GM21737 (cell line): ENCODE measurements around the gene TEX9.
"Not testable (repeated sequence)": the region's sequence is repeated elsewhere in the genome, so short reads cannot be mapped to it uniquely, and the experiment has no call there.

ENCODE experiments used
- ATAC-seq: cut with Tn5 transposase; IDR thresholded peaks from one replicate; pipeline ENCODE4 v1.9.1; 2021; ENCODE audit warnings: mild to moderate bottlenecking, moderate library complexity; ENCODE audit not compliant: unreplicated experiment

TEX9 gene

DNA sequence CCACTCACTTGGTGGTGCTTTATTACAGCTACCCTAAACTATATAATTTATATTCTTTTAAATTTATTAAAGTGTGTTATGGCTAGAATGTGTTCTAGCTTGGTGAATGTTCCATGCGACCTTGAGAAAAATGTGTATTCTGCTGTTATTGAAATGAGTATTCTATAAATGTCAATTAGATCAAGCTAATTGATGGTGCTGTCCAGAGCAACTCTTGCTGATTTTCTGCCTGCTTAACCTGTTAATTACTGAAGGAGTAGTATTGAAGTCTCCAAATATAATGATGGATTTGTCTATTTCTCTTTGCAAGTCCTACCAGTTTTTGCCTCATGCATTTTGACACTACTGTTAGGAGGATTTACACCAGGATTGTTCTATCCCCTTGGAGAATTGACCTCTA, 3.2 kb upstream of the TEX9 start:
- ATAC-seq = no peak

DNA sequence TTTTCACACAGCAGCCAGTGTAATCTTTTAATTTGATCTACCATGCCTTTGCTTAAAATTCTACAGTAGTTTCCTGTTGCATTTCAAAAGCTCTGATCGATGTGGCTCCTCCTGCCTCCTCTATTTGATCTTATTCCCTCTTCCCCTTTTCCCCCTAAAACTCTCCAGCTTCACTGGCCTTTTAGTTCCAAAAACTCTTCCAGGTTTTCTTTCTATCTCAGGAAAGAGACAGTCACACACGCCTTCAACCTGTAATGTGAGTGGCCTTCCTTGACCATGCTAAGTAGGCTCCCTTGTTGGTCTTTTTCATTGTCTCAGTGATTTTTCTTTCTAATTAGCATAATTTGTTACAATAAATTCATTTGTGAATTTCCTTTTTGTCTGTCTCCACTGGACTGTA, 985 bp downstream of the TEX9 start:
- no peak for ATAC-seq

DNA sequence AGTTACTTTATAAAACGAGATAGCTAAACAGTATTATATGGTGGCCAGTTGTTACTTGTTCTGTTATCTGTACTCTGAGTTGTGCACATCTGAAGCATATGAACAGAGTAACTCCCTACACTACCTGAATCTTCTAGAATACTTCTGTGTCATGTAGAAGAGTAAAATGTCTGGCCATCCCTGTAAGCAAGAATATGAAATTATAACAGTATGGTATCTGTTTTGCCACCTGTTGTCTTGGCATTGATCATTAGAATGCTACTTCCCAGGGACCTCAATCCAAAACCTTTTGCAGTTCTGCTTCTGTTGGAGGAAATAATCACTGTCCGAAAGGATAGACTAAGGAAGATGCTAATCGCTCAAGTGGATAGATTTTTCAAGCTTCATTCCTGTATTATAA, 1.9 kb downstream of the TEX9 start:
- no peak for ATAC-seq

DNA sequence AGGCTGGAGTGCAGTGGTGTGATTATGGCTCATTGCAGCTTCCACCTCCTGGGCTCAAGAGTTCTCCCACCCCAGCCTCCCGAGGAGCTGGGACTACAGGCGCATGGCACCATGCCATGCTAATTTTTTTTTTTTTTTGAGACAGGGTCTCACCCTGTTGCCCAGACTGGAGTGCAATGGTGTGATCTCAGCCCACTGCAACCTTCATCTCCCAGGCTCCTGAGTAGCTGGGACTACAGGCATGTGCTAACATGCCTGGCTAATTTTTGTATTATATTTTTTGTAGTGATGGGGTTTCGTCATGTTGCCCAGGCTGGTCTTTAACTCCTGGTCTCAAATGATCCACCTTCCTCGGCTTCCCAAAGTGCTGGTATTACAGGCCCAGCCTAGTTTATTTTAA, 4.0 kb downstream of the TEX9 start:
- no peak for ATAC-seq

DNA sequence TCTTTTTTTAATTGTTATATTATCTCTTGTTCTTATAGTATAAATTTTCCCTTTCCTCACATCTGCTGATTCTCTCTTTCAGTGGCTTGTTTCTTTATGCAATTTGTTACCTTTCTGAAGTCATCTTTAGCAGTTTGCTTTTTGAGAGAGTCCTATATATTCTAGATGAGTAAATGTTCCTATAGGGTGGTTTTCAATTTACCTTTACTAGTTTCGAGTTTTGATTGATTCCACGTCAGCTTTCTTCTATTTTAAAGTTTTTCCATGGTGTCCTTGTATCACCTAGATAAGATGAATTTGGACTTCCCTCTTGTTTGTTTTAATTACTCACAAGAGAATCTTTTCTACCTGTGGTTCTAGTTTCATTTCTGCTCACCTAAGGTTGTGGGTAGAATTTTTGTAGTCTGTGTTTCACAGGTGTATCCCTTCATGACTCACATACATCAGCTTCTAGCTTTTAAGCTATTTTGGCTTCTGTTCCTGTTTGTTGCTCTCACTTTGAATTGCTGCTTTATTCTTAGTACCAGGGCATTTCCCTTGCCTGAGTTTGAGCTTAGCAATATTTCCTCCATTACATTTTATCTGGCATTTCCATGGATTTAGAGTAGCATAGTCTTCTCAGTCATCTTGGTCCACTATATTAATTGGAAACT, 6.4 kb downstream of the TEX9 start:
- ATAC-seq = peak; percentile 92

DNA sequence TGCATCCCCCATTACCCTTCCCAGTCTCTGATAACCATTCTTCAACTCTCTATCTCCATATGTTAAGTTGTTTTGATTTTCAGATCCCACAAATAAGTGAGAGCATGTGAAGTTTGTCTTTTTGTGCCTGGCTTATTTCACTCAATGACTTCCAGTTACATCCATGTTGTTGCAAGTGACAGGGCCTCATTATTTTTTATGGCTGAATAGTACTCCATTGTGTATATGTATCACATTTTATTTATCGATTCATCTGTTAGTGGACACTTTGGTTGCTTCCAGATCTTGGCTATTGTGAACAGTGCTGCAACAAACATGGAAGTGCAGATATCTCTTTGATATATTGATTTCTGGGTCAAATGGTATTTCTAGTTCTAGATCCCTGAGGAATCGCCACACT, 9.5 kb downstream of the TEX9 start:
- not testable (repeated sequence) for ATAC-seq

DNA sequence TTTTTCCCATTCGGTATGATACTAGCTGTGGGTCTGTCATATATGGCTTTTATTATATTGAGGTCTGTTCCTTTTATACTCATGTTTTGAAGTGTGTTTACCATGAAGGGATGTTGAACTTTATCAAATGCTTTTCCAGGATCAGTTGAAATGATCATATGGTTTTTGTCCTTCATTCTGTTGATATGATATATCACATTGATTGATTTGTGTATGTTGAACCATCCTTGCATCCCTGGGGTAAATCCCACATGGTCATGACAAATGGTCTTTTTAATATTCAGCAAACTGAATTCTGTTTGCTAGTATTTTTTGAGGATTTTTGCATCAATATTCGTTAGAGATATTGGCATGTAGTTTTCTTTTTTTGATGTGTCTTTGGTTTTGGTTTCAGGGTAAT, 12.6 kb downstream of the TEX9 start:
- not testable (repeated sequence) for ATAC-seq

DNA sequence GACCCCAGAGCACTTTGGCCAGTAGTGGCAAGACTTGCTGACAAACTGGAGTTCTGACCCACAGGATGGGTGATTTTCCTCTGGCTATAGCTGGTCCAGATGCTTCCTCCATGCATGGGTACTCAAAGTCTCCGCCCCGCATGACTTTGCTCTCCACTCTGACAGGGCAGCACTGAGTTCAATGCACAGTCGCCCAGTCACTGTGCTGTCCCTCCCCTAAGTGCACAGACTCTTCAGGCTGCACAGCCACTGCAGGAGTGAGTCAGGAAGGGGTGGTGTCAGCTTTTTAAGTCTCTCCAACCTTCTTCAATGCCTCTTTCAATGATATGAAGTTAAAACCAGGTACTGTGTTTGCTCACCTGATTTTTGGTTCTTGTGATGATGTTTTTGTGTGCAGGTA, 17.8 kb downstream of the TEX9 start:
- ATAC-seq = no peak

DNA sequence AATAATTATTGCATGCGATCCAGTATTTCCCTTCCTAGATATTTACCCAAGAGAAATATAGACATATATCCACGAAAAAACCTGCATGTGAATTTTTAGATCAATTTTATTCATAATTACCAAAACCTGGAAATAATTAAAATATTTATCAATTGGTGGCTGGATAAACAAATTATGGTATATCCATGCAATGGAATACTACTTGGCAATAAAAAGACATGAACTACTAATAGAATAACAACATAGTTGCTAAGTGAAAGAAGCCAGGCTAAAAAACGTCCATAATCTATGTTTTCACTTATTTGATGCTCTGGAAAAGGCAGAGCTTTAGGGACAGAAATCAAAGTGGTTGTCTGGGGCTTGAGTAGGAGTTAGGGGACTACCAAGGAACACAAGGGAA, 20.7 kb downstream of the TEX9 start:
- no peak for ATAC-seq

DNA sequence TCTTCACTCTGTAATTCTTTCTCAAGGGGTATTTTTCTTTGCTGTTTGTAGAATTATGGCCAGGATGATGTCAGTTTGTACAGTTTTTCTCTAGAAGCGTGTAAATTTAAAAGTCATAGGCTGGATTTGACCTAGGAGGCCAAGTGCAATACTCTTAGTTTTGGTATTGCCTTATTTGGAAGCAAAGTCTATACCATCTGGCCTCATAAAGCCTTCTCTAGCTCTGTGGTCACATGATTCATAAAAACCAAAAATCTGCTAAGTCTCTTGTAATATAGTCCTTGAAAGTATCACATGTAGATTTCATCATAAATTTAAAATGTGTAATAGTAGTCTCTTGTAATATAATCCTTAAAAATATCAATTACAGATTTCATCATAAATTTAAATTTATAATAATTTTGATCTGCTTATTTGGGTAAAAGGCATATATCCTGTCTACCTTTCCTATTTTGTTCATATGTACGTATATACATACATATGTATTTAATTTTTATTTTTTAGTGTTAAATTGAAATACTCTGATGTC, 25.6 kb downstream of the TEX9 start:
- no peak for ATAC-seq

DNA sequence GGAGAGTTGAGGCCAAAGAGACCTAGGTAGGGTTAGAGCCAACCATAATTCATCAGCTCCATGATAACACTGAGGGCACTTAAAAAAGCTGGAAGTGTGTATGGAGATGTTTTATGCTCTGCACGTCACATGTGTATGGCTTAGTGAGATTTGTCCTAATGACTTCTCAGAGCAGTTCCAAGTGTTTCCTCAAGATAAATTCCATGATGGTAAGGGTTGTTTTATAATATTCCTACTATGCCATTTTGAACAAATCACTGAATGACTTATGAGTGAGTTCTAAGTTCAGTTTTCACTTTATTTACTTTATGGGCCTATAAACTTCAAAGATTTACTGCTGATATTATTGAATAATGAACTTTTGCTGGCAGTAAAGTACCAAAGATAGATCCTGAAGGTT, 28.1 kb downstream of the TEX9 start:
- ATAC-seq = no peak

DNA sequence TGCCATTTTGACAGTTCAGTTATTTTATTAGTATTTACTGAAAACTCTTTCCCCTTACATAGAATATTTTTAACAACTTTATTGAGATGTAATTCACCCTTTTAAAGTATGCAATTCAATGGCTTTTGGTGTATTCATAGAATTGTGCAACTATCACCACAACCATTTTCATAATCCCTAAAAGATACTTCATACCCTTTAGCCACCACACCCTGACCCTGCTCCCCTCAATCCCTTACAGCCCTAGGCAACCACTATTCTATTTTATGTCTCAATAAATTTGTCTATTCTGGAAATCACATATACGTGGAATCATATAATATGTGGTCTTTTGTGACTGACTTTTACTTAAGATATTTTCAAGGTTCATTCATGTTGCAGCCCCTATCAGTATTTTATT, 29.7 kb downstream of the TEX9 start:
- no peak for ATAC-seq

DNA sequence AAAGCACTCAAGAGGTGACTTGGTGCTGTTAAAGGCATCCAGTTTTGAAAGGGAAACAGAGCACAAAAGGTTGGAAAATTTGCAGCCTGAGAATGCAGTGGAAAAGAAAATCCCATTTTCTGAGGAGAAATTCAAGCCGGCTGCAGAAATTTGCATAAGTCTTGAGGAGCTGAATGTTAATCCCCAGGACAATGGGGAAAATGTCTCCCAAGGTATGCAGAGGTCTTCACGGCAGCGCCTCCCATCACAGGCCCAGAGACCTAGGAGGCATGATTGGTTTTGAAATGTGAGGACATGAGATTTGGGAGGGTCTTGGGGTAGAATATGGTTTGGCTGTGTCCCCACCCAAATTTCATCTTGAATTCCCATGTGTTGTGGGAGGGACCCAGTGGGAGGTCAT, 32.1 kb downstream of the TEX9 start:
- not testable (repeated sequence) for ATAC-seq

DNA sequence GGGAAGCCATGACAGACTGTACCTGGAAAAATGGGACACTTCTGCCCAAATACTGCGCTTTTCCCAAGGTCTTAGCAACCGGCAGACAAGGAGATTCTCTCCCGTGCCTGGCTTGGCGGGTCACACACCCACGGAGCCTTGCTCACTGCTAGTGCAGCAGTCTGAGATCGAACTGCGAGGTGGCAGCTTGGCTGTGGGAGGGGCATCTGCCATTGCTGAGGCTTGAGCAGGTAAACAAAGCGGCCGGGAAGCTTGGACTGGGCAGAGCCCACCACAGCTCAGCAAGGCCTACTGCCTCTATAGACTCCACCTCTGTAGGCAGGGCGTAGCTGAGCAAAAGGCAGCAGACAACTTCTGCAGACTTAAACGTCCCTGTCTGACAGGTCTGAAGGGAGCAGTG, 34.0 kb downstream of the TEX9 start:
- not testable (repeated sequence) for ATAC-seq

DNA sequence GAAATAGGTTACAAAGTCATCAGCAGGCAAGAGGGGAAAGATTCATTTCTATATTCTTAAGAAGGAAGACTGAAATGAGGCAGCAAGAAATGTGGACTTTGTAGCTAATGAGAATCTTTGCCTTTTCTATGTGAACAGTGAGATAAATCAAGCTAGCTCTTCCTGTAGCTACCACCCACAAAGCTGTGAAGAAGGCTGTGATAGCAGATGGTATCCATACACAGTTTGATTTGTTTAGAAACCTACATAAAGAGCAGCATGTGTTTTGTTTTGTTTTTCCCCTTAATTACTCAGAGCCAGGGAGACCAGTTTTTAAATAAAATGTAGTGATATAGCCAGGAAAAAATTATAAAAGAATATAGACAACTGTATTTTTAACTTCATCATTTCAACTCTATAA, 45.5 kb downstream of the TEX9 start:
- ATAC-seq = no peak

DNA sequence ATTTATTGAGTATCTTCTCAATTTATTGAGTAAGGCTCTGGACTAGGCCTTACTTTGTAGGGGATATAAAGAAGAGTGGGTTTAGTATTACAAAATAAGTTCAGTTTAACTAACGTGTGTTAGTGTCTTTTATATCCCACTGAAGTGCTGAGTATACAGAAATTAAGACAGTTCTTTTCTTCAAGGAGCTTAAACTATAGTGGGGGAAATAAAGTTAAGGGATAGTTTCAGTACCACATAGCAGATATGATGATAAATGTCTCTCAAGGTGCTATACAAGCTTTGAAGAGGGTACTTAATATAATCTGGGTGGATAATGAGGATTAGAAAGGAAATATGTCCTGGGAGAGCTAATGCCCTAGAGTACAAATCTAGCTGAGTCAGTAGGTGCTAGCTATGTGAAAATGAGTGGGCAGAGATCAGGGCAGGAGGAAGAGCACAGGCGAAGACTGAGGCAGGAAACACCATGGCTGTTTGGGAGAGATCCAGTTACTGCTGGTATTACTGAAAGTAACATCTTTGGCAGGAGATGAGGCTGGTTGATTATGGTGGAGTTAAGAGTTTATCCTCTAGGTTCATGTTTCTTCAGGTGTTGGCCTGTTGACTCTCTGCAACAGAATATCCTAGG, 46.0 kb downstream of the TEX9 start:
- no peak for ATAC-seq

DNA sequence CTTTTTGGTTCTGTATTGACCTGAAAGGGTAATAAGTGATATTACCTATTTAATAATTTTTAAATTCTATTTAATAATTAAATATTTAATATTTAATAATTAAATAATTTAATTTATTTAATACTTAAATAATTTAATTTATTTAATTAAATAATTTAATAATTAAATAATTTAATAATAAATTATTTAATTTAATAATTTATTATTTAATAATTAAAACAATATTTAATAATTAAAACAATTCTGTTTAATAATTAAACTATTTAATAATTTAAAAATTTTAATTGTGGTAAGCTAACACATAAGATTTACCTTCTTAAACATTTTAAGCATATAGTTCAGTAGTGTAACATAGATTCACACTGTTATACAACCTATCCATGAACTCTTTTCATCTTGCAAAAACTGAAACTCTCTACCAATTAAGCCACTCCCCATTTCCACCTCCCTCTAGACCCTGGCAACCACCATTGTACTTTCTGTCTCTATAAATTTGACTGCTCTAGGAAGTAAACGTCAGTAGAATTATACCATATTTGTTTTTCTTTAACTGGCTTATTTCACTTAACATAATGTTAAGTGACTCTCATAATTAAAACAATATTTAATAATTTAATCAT, 48.0 kb downstream of the TEX9 start:
- not testable (repeated sequence) for ATAC-seq

DNA sequence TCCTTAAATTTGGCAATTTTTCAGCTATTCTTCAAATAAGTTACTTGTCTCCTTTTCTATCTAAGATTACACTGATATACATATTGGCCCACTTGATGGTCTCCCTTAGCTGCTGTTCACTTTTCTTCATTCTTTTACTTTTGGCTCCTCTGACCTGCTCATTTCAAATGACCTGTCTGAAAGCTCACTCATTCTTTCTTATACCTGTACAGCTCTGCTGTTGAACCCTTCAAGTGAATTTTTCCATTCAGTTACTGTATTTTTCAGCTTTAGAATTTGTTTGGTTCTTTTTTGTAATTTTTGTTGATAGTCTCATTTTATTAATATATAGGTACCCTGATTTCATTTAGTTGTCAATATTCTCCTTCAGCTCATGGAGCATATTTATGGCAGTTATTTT, 60.0 kb downstream of the TEX9 start:
- ATAC-seq = no peak

DNA sequence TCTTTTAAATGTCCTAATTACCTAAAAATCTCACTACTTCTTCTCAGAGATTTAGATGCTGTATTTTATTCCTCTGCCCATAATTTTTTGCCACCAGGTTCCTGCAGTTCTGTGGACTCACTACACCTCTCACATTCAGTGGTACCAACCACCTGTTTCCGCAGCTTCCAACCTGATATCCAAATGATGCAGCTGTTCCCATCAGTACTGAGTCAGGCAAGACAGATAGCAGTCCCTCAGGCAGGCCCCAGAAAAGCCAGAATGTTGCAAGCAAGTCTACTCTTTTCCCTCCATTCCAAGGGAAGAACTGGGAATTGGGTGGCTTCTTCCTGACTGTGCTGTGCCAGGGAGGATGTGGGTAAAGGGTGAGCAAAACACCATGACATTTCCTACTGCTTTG, 60.8 kb downstream of the TEX9 start:
- no peak for ATAC-seq

DNA sequence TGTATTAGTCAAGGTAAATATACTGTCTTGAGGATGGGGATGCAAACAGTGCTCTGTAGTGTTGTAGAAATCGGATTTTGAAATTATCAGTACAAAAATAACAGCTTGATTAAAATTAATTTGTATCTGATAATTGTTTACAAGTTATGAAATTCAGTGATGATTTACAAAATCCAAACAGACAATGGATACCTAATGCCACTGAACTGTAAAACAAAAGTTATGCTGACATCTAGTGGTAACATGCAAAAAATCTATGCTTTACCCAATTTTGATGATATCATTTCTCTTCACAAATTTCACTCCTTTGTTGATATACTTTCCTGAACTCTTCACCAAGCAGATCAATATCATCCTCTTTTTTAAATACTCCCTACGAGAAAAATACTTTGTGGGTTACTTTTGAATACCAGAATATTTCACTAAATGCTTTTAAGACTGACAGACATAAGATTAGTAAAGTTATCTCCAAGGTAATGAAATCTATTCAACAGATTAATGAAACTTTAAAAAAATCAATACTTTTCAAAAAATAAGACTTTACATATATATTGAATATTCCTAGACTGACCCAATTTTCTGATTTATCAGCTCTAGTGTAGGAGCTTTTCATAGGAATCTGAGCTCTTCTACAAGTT, 63.7 kb downstream of the TEX9 start:
- ATAC-seq = no peak

DNA sequence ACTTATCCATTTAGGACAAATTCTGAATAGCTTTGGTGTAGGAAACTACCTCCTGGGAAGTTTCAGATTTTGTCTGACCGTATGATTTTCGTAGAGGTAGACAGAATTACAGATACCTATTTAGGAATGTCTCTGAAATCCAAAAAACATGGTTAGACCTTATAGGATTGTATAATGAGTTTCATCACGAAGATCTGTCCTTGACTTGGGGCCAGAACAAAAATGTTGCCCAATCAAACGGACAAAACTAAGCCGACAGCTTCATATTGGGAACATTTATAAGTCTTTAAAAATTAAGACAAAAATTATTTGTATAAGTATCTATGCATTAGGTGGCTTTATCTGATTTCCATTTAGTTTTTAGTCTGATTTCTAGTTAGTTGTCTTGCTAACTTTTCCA, 67.1 kb downstream of the TEX9 start:
- ATAC-seq = no peak

DNA sequence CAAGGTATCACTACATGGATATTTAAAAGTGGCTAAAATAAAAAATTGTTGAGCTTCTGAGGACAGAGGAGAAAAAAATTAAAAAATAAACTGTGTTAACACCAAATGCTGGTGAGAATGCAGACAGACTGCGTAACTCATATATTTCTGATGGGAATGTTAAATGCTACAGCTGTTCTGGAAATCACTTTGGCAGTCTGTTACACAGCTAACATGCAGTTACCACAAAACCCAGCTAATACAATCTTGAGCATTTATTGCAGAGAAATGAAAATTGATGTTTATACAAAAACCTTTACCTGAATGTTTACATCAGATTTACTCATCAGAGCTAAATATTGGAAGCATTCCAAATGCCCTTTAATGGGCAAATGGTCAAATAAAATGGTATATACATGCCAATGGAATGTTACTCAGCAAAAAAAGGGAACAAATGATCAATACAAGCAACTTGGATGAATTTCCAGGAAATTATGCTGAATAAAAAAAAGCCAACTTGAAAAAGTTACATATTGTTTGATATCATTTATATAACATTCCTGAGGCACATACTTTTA, 75.1 kb downstream of the TEX9 start:
- ATAC-seq = no peak
